HepG2 (cell line): ENCODE data around the gene GABBR2. TPM values are rescaled to one million over a fixed set of nuclear protein-coding genes. Genes with fewer than 3 reads are reported as not detected.
A peak's percentile ranks its signal among the peaks of the same experiment; 100 is the strongest.

Experiments
- ATAC-seq: fragments of 200-7000 bp; cut with Tn5 transposase; 3 replicates; pipeline ENCODE4 v1.9.1; 2020; ENCODE audit warnings: mild to moderate bottlenecking, moderate library complexity
- BruUV-seq: library from RNA; stranded (reverse); fragments of 400-500 nt; replicated peaks from 2 replicates; lab custom pipeline; 2021; lab: Mats Ljungman, UMichigan
- CTCF ChIA-PET: fragments of 300-600 bp; formaldehyde crosslinking; extraction: SDS; loops from one replicate; lab custom pipeline; 2021; ENCODE audit warnings: low total read pairs, inconsistent platforms, low intra/inter-chr PET ratio; lab: Yijun Ruan, JAX
- POLR2A ChIA-PET: fragments of 350-600 bp; sonication (Branson Sonifier 250); formaldehyde crosslinking; loops from one replicate; lab custom pipeline; 2020; ENCODE audit warnings: antibody characterized with exemption, inconsistent platforms; lab: Yijun Ruan, JAX
- DNase-seq: peaks from one replicate; pipeline ENCODE4 v3.0.0-alpha.2; 2015; ENCODE audit warnings: low spot score
- FAIRE-seq: peaks from 3 replicates; lab custom pipeline; 2011; peaks lifted over from hg19 to GRCh38; lab: Jason Lieb, UNC
- H2AFZ ChIP-seq: one replicate; pipeline ENCODE4 v1.6.1; 2011; ENCODE audit warnings: low read length, inconsistent platforms
- H3K27ac ChIP-seq: fragments of 300-600 bp; 3 replicates; pipeline ENCODE4 v1.8.0; 2011; ENCODE audit warnings: mixed run types, mild to moderate bottlenecking, mixed read lengths, low read length, inconsistent platforms; ENCODE audit not compliant: insufficient read depth; ENCODE audit errors: extremely low read length
- H3K27me3 ChIP-seq, 2 experiments: fragments of 200-600 bp in 1 of 2; 2 replicates in 1 of 2; 3 replicates in 1 of 2; pipeline versions ENCODE4 v1.6.0 to v1.8.0; 2011; ENCODE audit warnings: low read length in 2 of 2, mild to moderate bottlenecking in 2 of 2, moderate library complexity in 2 of 2, inconsistent platforms in 1 of 2; ENCODE audit not compliant: insufficient read depth in 2 of 2, control insufficient read depth in 1 of 2
- H3K36me3 ChIP-seq, 2 experiments: fragments of 200-600 bp in 1 of 2; replicated peaks in 1 of 2; 2 replicates in 1 of 2; 3 replicates in 1 of 2; pipeline versions ENCODE4 v1.5.1 to v1.8.0; 2011; ENCODE audit warnings: low read length in 2 of 2, inconsistent platforms in 1 of 2; ENCODE audit not compliant: insufficient read depth in 2 of 2, control insufficient read depth in 1 of 2
- H3K4me1 ChIP-seq: 2 replicates; pipeline ENCODE4 v1.5.1; 2012; ENCODE audit warnings: low read length, inconsistent platforms; ENCODE audit not compliant: insufficient read depth
- H3K4me2 ChIP-seq: 2 replicates; pipeline ENCODE4 v1.6.0; 2011; ENCODE audit warnings: low read depth, low read length, inconsistent platforms
- H3K4me3 ChIP-seq, 3 experiments: fragments of 200-600 bp in 1 of 3; sonication (generic), shearing (Covaris generic) in 1 of 3; replicated peaks in 1 of 3; 2 replicates each; pipeline ENCODE4 v1.5.1; 2011 to 2016; ENCODE audit warnings: low read length in 3 of 3, inconsistent platforms in 2 of 3, low read depth in 2 of 3, mild to moderate bottlenecking in 2 of 3, control low read depth in 1 of 3, mixed read lengths in 1 of 3; ENCODE audit not compliant: insufficient read depth in 1 of 3
- H3K79me2 ChIP-seq: one replicate; pipeline ENCODE4 v1.6.1; 2011; ENCODE audit warnings: low read length, inconsistent platforms; ENCODE audit not compliant: insufficient read depth
- H3K9ac ChIP-seq: 2 replicates; pipeline ENCODE4 v1.6.0; 2011; ENCODE audit warnings: mild to moderate bottlenecking, low read depth, low read length, inconsistent platforms; ENCODE audit not compliant: insufficient read depth
- H3K9me3 ChIP-seq: 2 replicates; pipeline ENCODE4 v1.5.1; 2012; ENCODE audit warnings: mild to moderate bottlenecking, low read length
- H4K20me1 ChIP-seq: 2 replicates; pipeline ENCODE4 v1.6.0; 2011; ENCODE audit warnings: inconsistent platforms, mild to moderate bottlenecking, low read length, moderate library complexity; ENCODE audit not compliant: insufficient read depth
- CC2D1A ChIP-seq: sonication (generic); formaldehyde crosslinking; IDR thresholded peaks from 2 replicates; pipeline ENCODE4 v1.8.1; 2023; ENCODE audit warnings: mild to moderate bottlenecking, missing genetic modification reagents
- PHF21A ChIP-seq: sonication (generic); formaldehyde crosslinking; IDR thresholded peaks from 2 replicates; pipeline ENCODE4 v1.5.0; 2020; ENCODE audit warnings: mild to moderate bottlenecking, missing genetic modification reagents
- STAG1 ChIP-seq: sonication (generic); formaldehyde crosslinking; IDR thresholded peaks from 2 replicates; pipeline ENCODE4 v1.4.0; 2020; ENCODE audit warnings: missing genetic modification reagents
- YEATS4 ChIP-seq: sonication (generic); formaldehyde crosslinking; IDR thresholded peaks from 2 replicates; pipeline ENCODE4 v1.4.0; 2020; ENCODE audit warnings: missing genetic modification reagents, borderline replicate concordance
- ZNF12 ChIP-seq: sonication (generic); formaldehyde crosslinking; IDR thresholded peaks from 2 replicates; pipeline ENCODE4 v1.5.0; 2020; ENCODE audit warnings: missing genetic modification reagents
- ZNF234 ChIP-seq: sonication (generic); formaldehyde crosslinking; conservative IDR thresholded peaks from 2 replicates; pipeline ENCODE4 v1.5.1; 2020; ENCODE audit warnings: mild to moderate bottlenecking, missing genetic modification reagents
- WGBS: methylation state at CpG from one replicate; pipeline ENCODE4 v1.1.6; 2017; ENCODE audit warnings: low lambda C conversion rate; 5-methylcytosine and 5-hydroxymethylcytosine counted together
- in situ Hi-C: cut with HindIII; loops from 2 replicates; pipeline ENCODE4 v1.10.0; 2017; ENCODE audit warnings: low pct_unique_long_range_greater_than_20kb; ENCODE audit not compliant: extremely low pct_ligation_motif_present
- intact Hi-C: fragments of 100-400 bp; cut with micrococcal nuclease; formaldehyde crosslinking; loops from one replicate; pipeline ENCODE4 v1.10.0; 2022; ENCODE audit not compliant: unreplicated experiment
- polyA plus RNA-seq, 8 experiments: library from polyadenylated mRNA; depleted of rRNA in 3 of 8; stranded (reverse) in 7 of 8; unstranded in 1 of 8; fragments of >200 nt; fragmentation: Illumina TruSeq in 4 of 8; extraction: Trizol in 4 of 8; gene quantifications; 2 replicates each; pipeline versions ENCODE4 v1.2.1 to v1.2.3, GENCODE V29; 2011 to 2016; ENCODE audit warnings: low read depth in 4 of 8, missing spikeins in 1 of 8, mixed read lengths in 1 of 8; ENCODE audit not compliant: insufficient read depth in 1 of 8
- total RNA-seq, 5 experiments: library from RNA; depleted of rRNA; stranded (reverse); fragments of >200 nt; fragmentation: Illumina TruSeq; extraction: Trizol; gene quantifications; 2 replicates each; pipeline ENCODE4 v1.2.3, GENCODE V29; 2016; ENCODE audit warnings: low read depth in 1 of 5
- TF ChIP-seq, protein P1 (sequence below): sonication (generic); formaldehyde crosslinking; IDR thresholded peaks from 2 replicates; pipeline ENCODE4 v1.5.0; 2020; ENCODE audit warnings: mild to moderate bottlenecking, missing genetic modification reagents, moderate library complexity

GABBR2 gene
- total and polyA plus RNA-seq, 2 of the 13 experiments (the other 11 are each of a cell fraction or from before 2014, with no cell fraction given): 0.02 TPM; not detected in 1

GRCh38 chr9:98538203-98538602 lies 170.5 kb downstream of the GABBR2 start:
- no peak for DNase-seq
- no peak for TF ChIP-seq YEATS4 (CRISPR knock-in tag)
- peak; percentile 68; the same call in 1 of the 2 replicates for TF ChIP-seq ZNF12 (CRISPR knock-in tag)
- no peak for TF ChIP-seq PHF21A
- Histone ChIP-seq H3K4me1 (no peaks in the 10 kb centered on the region), H4K20me1 (0 out of 2 replicates have a peak, but pooled peaks cover 2% of the 10 kb centered on the region), H3K27me3 (no peaks in the 10 kb centered on the region), H3K27ac (no peak overlapping the region), H3K36me3 (no peaks in the 10 kb centered on the region), H3K9me3 (no peaks in the 10 kb centered on the region), H3K4me2 (no peak overlapping the region), H3K4me3 (no peak overlapping the region), H3K79me2 (no peaks in the 10 kb centered on the region), H3K9ac (no peak overlapping the region), H2AFZ (no peak overlapping the region)
- WGBS: no CpG with 5 or more reads among the region's 1 CpG
- no TSS peak for BruUV-seq
- no peak for ATAC-seq
- no peak for FAIRE-seq
- CTCF ChIA-PET: no interaction called here
- intact Hi-C loops (no loop called here), in situ Hi-C loops (no loop called here)
- POLR2A ChIA-PET: no interaction called here

DNA sequence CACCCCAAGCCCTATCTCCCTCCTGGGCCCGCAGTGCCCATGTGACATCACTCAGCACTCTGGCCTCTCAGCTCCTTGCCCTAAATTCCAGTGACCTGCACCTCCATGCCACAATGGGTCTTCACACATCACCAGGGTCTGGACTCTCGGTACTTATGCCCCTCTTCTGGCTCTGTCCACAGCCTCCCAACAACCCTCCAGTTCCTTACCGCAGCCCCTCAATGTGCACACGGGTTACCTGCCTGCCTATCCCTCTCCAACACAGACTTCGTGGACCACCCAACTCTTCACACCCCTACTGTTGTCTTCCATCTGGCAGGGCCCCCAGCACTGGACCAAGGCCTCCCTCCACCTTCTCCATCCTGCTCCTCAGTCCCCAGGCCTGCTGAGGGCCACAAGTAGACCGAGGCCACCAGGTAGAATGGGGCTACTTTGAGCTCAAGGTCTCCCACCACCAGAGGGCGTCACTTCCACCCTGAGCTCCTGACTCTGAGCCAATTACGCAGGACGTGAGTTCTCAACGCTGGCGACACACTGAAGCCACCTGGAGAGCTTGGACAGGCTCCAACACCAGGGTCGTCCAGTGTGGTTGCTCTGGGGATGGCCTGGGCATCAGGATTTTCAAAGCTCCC lies 172.1 kb downstream of the GABBR2 start:
- 47% methylated on average over 6 of the region's 12 CpGs for WGBS
- H3K79me2 ChIP-seq: no peaks in the 10 kb centered on the region
- H2AFZ ChIP-seq: no peak overlapping the region
- in situ Hi-C loops: no loop called here
- no TSS peak for BruUV-seq
- H3K4me3 ChIP-seq: no peak overlapping the region
- DNase-seq: peak; percentile 5
- H4K20me1 ChIP-seq: 0 out of 2 replicates have a peak, but pooled peaks cover 2% of the 10 kb centered on the region
- no peaks in the 10 kb centered on the region for H3K9me3 ChIP-seq
- CTCF ChIA-PET: no interaction called here
- H3K4me2 ChIP-seq: no peak overlapping the region
- H3K36me3 ChIP-seq: no peaks in the 10 kb centered on the region
- no peaks in the 10 kb centered on the region for H3K27me3 ChIP-seq
- intact Hi-C loops: no loop called here
- peak; percentile 57 for ATAC-seq
- FAIRE-seq: no peak
- POLR2A ChIA-PET: no interaction called here
- no peak overlapping the region for H3K9ac ChIP-seq
- no peak overlapping the region for H3K27ac ChIP-seq
- H3K4me1 ChIP-seq: no peaks in the 10 kb centered on the region
- TF ChIP-seq CC2D1A (CRISPR knock-in tag) (no peak), ZNF234 (CRISPR knock-in tag) (no peak), STAG1 (peak; percentile 38)
- TF ChIP-seq, protein P1, sequence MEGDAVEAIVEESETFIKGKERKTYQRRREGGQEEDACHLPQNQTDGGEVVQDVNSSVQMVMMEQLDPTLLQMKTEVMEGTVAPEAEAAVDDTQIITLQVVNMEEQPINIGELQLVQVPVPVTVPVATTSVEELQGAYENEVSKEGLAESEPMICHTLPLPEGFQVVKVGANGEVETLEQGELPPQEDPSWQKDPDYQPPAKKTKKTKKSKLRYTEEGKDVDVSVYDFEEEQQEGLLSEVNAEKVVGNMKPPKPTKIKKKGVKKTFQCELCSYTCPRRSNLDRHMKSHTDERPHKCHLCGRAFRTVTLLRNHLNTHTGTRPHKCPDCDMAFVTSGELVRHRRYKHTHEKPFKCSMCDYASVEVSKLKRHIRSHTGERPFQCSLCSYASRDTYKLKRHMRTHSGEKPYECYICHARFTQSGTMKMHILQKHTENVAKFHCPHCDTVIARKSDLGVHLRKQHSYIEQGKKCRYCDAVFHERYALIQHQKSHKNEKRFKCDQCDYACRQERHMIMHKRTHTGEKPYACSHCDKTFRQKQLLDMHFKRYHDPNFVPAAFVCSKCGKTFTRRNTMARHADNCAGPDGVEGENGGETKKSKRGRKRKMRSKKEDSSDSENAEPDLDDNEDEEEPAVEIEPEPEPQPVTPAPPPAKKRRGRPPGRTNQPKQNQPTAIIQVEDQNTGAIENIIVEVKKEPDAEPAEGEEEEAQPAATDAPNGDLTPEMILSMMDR: peak; percentile 46
